PFSK-1 (cell line): ENCODE data around the gene MTUS2.

Source experiments
- FOXP2 ChIP-seq: optimal IDR thresholded peaks from 2 replicates; pipeline ENCODE3; 2011; ENCODE audit warnings: borderline replicate concordance, control low read depth, inconsistent platforms; ENCODE audit not compliant: insufficient read depth; ENCODE audit errors: extremely low read length, extremely low read depth
- POLR2AphosphoS5 ChIP-seq: IDR thresholded peaks from 2 replicates; pipeline ENCODE4 v1.6.1; 2012; ENCODE audit warnings: low read depth, mild to moderate bottlenecking, control low read depth, low read length, moderate library complexity
- SIN3A ChIP-seq: IDR thresholded peaks from 2 replicates; pipeline ENCODE4 v1.6.1; 2012; ENCODE audit warnings: mild to moderate bottlenecking, low read length, moderate library complexity, borderline replicate concordance; ENCODE audit not compliant: insufficient read depth
- TAF1 ChIP-seq: IDR thresholded peaks from 2 replicates; pipeline ENCODE4 v1.6.1; 2012; ENCODE audit warnings: low read length, control low read depth, borderline replicate concordance; ENCODE audit not compliant: insufficient read depth
- TF ChIP-seq, protein P1 (sequence below), 2 experiments: IDR thresholded peaks; 2 replicates each; pipeline versions ENCODE4 v1.6.1 to v1.8.0; 2011 to 2012; ENCODE audit warnings: low read depth in 2 of 2, low read length in 2 of 2, control low read depth in 1 of 2, inconsistent platforms in 1 of 2, mild to moderate bottlenecking in 1 of 2, moderate library complexity in 1 of 2; ENCODE audit not compliant: insufficient read depth in 1 of 2

Gene MTUS2

DNA sequence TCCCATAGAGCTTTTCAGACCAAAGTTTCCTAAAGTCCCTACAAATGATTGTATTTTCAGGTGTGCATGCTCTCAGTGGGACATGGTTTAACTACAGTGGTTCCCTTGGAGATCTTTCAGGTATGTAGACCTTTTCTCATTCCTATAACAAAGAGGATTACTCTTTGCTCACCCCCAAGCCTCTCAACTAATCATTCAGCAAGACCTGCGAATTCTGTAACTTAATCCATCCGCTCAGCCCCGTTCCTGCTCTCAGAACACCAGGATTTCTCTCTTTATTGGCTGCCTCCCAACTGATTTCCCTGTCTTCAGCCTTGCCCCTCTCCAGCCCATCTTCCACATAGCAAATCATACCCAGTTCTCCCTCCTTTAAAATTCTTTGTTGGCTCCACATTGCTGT is 253.6 kb downstream of the MTUS2 start:
- TF ChIP-seq FOXP2 (no peak), POLR2AphosphoS5 (no peak), TAF1 (no peak), SIN3A (no peak)
- TF ChIP-seq, protein P1, sequence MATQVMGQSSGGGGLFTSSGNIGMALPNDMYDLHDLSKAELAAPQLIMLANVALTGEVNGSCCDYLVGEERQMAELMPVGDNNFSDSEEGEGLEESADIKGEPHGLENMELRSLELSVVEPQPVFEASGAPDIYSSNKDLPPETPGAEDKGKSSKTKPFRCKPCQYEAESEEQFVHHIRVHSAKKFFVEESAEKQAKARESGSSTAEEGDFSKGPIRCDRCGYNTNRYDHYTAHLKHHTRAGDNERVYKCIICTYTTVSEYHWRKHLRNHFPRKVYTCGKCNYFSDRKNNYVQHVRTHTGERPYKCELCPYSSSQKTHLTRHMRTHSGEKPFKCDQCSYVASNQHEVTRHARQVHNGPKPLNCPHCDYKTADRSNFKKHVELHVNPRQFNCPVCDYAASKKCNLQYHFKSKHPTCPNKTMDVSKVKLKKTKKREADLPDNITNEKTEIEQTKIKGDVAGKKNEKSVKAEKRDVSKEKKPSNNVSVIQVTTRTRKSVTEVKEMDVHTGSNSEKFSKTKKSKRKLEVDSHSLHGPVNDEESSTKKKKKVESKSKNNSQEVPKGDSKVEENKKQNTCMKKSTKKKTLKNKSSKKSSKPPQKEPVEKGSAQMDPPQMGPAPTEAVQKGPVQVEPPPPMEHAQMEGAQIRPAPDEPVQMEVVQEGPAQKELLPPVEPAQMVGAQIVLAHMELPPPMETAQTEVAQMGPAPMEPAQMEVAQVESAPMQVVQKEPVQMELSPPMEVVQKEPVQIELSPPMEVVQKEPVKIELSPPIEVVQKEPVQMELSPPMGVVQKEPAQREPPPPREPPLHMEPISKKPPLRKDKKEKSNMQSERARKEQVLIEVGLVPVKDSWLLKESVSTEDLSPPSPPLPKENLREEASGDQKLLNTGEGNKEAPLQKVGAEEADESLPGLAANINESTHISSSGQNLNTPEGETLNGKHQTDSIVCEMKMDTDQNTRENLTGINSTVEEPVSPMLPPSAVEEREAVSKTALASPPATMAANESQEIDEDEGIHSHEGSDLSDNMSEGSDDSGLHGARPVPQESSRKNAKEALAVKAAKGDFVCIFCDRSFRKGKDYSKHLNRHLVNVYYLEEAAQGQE (IDR thresholded peaks at IDR 0.05; ENCODE audit: insufficient read depth in 1 of 2, low read depth in 2 of 2, low read length in 2 of 2), result no peak

DNA sequence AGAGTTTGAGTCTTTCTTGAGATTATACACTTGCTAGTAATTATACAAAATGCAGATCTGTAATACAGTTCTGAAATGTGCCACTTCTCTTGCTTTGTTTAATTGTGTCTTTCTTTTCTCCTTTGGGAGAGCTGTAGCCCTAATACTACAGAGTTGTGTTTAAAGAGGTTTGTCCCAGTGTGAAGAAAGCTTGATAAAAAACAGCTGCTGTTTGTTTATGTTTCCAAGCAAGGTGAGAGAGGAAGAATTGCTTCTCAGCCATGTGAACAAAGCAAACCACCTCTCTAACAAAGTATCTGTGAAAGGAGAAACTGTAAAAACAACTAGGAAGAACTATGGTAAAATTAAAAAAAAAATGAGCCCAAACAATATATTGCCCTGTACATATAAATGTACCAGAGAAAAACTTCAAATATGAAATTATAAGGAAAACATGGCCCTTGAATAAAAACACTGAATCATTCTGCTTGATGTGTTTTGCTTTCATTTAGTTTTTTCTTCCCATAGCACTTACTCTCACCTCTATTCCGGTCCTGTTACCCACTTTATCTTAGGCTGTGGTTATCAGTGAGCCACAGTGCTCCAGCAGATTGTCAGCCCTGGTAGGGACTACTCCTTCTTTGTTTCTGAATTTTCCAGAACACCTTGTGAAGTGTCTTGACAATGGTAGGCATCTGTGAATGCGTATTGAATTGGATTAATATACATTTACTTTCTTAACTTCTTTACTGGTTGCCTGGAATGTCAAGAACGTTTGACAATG is 257.1 kb downstream of the MTUS2 start:
- TF ChIP-seq FOXP2 (no peak), SIN3A (no peak), POLR2AphosphoS5 (no peak), TAF1 (no peak)
- TF ChIP-seq, protein P1 (IDR thresholded peaks at IDR 0.05; ENCODE audit: insufficient read depth in 1 of 2, low read depth in 2 of 2, low read length in 2 of 2), result no peak

DNA sequence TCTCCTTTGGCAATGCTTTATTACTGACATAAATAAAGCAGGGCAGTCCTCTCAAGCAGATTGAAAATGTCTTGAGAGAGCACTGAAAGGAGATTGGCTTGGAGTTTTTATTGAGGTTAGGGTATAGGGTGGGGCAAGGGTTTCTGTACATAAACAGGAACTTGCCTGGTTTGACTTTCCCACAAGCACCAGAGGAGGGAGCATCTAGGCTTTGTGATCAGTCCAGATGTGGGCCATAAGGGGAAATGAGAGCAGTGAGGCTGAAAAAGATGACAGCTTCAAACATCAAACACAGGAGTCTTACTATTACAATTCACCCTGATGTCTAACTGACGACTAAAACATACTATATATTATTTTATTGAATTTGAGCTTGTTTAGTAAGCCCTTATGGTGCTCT is 260.9 kb downstream of the MTUS2 start:
- no peak for TF ChIP-seq POLR2AphosphoS5
- TF ChIP-seq, protein P1 (IDR thresholded peaks at IDR 0.05; ENCODE audit: insufficient read depth in 1 of 2, low read depth in 2 of 2, low read length in 2 of 2), result no peak
- TF ChIP-seq TAF1, result no peak
- TF ChIP-seq SIN3A, result no peak
- TF ChIP-seq FOXP2, result no peak

- TF ChIP-seq TAF1 (no peak), SIN3A (no peak), POLR2AphosphoS5 (no peak), FOXP2 (no peak)
- TF ChIP-seq, protein P1 (IDR thresholded peaks at IDR 0.05; ENCODE audit: insufficient read depth in 1 of 2, low read depth in 2 of 2, low read length in 2 of 2), result no peak
Measured at GRCh38 chr13:29081697-29082440, 261.7 kb downstream of the MTUS2 start.
